GM12801 (cell line): ENCODE data around the gene AFF3.

Source experiments
- TF ChIP-seq, protein P1 (sequence below): IDR thresholded peaks from one replicate; pipeline ENCODE4 v1.5.1; 2011; ENCODE audit warnings: control low read depth; ENCODE audit not compliant: insufficient read length; ENCODE audit errors: extremely low read depth

AFF3 gene

GRCh38 chr2:100105678-100106054 lies 36.7 kb downstream of the AFF3 start:
- TF ChIP-seq, protein P1, sequence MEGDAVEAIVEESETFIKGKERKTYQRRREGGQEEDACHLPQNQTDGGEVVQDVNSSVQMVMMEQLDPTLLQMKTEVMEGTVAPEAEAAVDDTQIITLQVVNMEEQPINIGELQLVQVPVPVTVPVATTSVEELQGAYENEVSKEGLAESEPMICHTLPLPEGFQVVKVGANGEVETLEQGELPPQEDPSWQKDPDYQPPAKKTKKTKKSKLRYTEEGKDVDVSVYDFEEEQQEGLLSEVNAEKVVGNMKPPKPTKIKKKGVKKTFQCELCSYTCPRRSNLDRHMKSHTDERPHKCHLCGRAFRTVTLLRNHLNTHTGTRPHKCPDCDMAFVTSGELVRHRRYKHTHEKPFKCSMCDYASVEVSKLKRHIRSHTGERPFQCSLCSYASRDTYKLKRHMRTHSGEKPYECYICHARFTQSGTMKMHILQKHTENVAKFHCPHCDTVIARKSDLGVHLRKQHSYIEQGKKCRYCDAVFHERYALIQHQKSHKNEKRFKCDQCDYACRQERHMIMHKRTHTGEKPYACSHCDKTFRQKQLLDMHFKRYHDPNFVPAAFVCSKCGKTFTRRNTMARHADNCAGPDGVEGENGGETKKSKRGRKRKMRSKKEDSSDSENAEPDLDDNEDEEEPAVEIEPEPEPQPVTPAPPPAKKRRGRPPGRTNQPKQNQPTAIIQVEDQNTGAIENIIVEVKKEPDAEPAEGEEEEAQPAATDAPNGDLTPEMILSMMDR, result no peak

DNA sequence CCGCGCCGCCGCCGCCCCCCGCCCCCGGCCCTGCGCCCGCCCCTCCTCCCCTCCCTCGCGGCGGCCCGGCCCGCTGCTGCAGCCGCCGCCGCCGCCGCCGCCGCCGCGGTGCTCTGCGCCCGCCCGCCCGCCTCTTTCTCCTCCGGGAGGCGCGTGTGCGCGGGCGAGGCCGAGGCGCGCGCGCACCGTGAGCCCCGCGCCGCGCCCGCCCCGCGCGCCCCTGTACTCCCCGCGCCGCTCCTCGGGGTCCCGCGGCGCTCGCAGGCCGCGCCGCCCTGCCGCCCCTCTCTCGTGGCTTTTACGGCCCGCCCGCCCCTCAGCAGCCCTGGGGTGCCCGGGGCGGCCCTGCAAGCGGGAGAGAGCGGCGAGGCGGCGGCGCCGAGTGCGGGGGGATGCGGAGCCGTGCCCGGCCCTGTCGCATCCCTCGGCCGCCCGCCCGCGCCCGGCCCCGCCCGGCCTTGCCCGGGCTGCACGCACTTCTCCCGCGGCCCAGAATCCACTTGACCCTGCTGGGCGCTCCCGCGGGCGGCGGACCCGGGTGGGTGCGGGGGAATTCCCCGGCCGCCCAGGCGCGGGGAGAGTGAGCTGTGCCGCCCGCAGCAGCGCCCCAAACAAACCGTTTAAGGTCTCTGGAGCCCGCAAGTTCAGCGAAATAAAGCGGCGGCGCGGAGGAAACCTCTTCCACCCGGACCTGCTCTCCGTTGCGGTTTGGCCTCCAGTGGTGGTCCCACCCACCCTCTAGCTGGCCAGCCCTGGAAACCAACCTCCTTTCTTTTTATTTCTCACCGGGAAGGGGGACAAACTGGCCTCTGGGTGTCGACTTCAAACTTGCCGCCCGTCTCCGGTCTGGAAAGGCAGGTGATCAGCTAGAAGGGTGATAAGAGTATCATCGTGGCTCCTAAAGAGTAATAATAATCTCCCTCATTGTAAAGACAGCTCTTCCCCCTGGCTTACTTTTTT lies 37.4 kb downstream of the AFF3 start:
- TF ChIP-seq, protein P1, result no peak

DNA sequence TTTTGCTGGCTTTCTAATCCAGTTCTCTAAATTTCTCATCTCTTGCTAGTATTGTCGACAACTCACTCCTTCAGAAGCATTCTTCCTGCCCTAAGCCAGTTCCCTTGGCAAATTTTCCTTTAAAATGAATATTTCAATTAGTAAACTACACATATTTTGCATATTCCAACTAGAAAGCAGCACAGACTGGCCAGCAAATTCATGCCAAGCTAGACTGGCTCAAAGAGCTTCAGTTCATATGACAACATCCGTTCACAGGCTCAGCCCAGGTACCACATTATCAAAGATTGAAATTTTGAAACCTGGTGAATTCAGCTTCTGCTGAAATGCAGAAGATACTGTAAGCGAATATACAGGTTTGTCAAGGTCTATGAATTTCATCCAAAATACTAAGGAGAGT lies 64.5 kb downstream of the AFF3 start:
- TF ChIP-seq, protein P1, result no peak

GRCh38 chr2:100077456-100077855 lies 64.9 kb downstream of the AFF3 start:
- TF ChIP-seq, protein P1, result no peak

GRCh38 chr2:100075532-100075931 lies 66.9 kb downstream of the AFF3 start:
- TF ChIP-seq, protein P1, result no peak

GRCh38 chr2:100073110-100073509 lies 69.3 kb downstream of the AFF3 start:
- TF ChIP-seq, protein P1, result no peak

DNA sequence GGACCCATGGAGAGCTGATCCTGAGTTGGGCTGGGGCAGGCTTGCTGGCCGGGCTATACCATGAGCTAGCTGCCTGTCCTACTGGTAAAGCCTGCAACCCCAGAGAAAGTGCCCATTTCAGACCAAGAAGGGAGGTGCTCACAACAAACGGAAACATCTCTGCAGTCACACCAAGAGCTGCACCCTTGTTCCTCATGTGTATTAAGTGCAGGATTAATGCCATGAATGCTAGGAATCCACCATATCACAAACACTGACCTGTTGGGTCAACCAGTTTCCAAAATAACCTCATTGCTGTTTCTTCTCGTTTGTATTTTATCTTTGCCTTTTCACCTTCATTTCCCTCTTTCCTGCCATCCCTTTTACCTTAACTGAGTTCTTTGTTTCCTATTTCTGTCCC lies 69.9 kb downstream of the AFF3 start:
- TF ChIP-seq, protein P1, result no peak
